ACC112 (cell line): Measurements from ENCODE around the gene RNF130.
A peak's percentile ranks its signal among the peaks of the same experiment; 100 is the strongest.

ENCODE experiments used
- H2AFZ ChIP-seq: fragments of 200-600 bp; sonication (generic); one replicate; pipeline ENCODE4 v1.6.0; 2017; ENCODE audit warnings: antibody characterized with exemption, low read length; ENCODE audit not compliant: unreplicated experiment
- H3K27ac ChIP-seq: fragments of 200-600 bp; sonication (generic); 2 replicates; pipeline ENCODE4 v1.5.1; 2014; ENCODE audit warnings: low read depth, mild to moderate bottlenecking, antibody characterized with exemption, low read length, moderate library complexity
- H3K27me3 ChIP-seq: fragments of 200-600 bp; sonication (generic); 2 replicates; pipeline ENCODE4 v1.6.1; 2014; ENCODE audit warnings: mild to moderate bottlenecking, antibody characterized with exemption, low read length, moderate library complexity, mixed read lengths; ENCODE audit not compliant: insufficient read depth
- H3K36me3 ChIP-seq: fragments of 200-600 bp; sonication (generic); 2 replicates; pipeline ENCODE4 v1.6.1; 2016; ENCODE audit warnings: mild to moderate bottlenecking, antibody characterized with exemption, low read length, moderate library complexity, mixed read lengths; ENCODE audit not compliant: insufficient read depth
- H3K4me1 ChIP-seq: fragments of 200-600 bp; sonication (generic); one replicate; pipeline ENCODE4 v1.6.1; 2016; ENCODE audit warnings: low read length, mixed read lengths; ENCODE audit not compliant: insufficient read depth, unreplicated experiment, control insufficient read depth
- H3K4me3 ChIP-seq: fragments of 200-600 bp; sonication (generic); 2 replicates; pipeline ENCODE4 v1.5.1; 2014; ENCODE audit warnings: mild to moderate bottlenecking, low read depth, low read length
- H3K79me2 ChIP-seq: fragments of 200-600 bp; sonication (generic); one replicate; pipeline ENCODE4 v1.6.0; 2016; ENCODE audit warnings: low read length; ENCODE audit not compliant: control insufficient read depth, unreplicated experiment, insufficient read depth

Gene RNF130

DNA sequence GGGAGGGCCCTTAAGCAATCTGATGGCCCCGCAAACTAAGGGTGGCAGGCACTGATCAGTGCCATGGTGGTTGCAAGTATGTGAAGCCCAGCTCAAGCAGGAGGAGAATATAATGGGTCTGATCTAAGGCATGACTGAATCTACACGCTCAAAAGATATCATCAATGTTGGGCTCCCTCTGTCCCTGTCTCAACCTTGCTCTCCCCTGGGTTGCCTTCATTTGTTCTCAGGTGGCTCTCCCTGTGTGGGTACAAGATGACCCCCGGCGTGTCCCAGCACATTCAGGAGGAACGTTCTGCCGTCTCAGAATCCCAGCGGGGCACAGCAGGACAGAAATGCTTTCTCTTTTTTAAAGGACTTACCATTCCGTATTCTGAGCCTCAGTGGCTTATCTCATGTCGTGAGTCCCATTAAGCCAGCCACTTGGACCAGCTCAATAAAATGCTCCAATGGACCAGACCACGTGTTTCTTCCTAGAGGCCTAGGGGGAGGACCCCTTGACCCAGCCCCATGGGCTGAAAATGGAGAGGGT, 12.0 kb upstream of the RNF130 start:
- H3K36me3 ChIP-seq, result no peaks in the 10 kb centered on the region
- H2AFZ ChIP-seq, result no peak overlapping the region
- H3K27me3 ChIP-seq, result peaks cover 58% of the 10 kb centered on the region
- no peak overlapping the region for H3K4me3 ChIP-seq
- H3K27ac ChIP-seq, result no peak overlapping the region
- H3K4me1 ChIP-seq, result no peaks in the 10 kb centered on the region
- no peaks in the 10 kb centered on the region for H3K79me2 ChIP-seq

DNA sequence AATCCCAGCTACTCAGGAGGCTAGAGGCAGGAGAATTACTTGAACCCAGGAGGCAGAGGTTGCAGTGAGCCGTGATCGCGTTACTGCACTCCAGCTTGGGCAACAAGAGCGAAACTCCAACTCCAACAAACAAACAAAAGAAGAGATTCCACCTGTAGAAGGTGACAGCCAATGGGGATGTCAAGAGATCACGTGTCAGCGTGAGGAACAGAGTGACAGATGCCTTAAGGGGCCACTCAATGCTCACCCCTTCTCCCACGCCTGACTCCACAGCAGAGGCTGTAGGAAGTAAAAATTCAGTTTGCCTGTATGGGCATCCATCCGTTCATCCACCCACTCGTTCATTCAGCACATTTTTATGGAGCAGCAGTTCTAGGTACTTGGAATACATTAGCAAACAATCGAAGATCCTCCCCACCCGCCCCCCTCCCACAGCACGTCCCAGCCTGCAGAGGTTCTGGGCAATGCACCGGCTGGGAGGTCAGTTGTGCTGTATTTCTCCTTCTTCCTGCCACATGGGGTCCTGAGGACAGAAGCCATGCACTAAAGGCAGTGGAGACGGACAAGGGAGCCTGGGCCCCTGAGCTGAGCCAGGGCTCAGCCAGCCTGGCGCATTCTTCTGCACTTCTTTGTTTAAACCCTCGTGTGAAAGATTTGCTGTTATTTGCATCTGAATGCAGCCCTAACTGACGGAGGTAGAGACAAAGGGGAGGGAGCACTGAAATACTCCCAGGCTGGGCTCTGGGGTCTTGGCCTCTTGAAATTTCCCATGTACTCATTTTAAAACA, 11.3 kb upstream of the RNF130 start:
- Histone ChIP-seq H3K79me2 (no peaks in the 10 kb centered on the region), H3K4me3 (no peak overlapping the region), H3K27ac (no peak overlapping the region), H3K4me1 (no peaks in the 10 kb centered on the region), H3K27me3 (peaks cover 61% of the 10 kb centered on the region), H2AFZ (no peak overlapping the region), H3K36me3 (no peaks in the 10 kb centered on the region)

DNA sequence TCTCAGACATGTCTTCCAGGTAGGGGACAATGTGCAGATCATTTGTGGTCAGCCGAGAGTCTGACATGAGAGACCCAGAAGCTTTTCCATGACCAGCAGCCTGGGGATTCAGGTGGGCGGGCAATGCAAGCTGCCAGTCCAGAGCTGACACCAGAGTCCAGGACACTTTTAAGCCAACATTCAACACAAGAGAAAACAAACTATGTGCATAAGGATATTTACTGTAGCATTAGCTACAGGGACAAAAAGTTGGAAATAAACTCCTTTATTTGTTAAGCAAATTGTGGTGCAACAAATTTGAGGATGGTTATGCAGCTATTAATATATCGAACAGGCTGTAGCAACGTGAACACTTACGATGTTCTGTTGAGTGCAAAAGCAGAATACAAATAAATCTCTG, 9.9 kb upstream of the RNF130 start:
- Histone ChIP-seq H3K4me1 (no peaks in the 10 kb centered on the region), H3K36me3 (no peaks in the 10 kb centered on the region), H3K27ac (no peak overlapping the region), H2AFZ (no peak overlapping the region), H3K27me3 (peaks cover 62% of the 10 kb centered on the region), H3K4me3 (no peak overlapping the region), H3K79me2 (no peaks in the 10 kb centered on the region)

DNA sequence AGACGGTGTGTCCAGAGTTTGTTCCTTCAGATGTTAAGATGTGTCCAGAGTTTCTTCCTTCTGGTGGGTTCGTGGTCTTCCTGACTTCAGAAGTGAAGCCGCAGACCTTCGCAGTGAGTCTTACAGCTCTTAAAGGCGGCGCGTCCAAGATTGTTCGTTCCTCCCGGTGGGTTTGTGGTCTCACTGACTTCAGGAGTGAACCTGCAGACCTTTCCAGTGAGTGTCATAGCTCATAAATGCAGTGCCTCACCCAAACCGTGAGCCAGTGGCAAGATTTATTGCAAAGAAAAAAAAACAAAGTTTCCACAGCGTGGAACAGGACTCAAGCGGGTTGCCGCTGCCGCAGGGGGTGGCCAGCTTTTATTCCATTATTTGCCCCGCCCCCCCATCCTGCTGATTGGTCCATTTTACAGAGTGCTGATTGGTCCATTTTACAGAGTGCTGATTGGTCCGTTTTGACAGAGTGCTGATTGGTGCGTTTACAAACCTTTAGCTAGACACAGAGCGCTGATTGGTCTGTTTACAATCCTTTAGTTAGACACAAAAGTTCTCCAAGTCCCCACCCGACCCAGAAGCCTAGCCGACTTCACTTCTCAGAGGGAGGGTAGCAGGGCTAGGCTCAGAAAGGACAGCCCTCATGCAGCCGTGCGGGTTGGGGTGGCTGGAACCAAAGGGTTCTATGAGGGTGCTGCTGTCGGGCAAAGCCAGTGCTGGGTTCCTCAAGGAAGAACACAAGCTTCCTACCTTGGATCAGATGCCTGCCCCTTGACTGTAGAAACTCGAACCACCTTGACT, 9.1 kb upstream of the RNF130 start:
- no peaks in the 10 kb centered on the region for H3K4me1 ChIP-seq
- H3K79me2 ChIP-seq, result no peaks in the 10 kb centered on the region
- H3K27ac ChIP-seq, result no peak overlapping the region
- H2AFZ ChIP-seq, result no peak overlapping the region
- no peaks in the 10 kb centered on the region for H3K36me3 ChIP-seq
- peaks cover 62% of the 10 kb centered on the region for H3K27me3 ChIP-seq
- no peak overlapping the region for H3K4me3 ChIP-seq

DNA sequence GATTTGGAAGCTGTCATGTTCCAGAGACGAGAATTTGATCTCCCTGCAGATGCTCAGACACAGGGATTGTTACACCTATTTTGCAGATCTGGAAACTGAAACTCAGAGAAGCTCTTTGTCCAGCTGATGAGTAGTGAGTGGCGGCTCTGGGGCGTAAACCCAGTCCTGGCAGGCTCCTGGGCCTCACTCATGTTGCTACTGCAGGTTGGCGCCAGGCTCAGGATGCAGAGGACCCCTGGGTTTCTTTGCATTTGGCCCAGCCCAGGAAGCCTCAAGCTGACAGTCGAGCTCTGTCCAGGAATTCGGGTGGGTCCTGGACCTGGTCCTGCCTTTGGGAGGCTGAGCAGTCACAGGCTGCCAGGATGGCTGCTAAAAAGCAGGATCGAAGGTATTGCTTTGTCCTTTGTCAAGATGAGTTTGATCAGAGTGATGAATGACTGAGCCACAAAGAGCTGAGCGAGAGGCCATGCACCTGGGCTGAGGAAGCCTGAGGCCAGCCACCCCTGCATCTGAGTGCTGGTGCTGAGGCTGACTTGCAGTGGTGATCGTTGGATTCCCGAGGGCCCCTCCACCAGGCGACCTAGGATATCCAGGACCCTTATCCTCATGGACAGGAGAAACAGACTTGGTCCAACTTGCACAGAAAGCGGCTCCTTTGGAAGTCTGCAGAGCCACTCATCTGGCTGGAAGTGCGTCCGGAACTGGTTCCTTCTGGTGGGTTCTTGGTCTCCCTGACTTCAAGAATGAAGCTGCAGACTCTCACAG, 8.3 kb upstream of the RNF130 start:
- H3K79me2 ChIP-seq, result no peaks in the 10 kb centered on the region
- no peak overlapping the region for H2AFZ ChIP-seq

DNA sequence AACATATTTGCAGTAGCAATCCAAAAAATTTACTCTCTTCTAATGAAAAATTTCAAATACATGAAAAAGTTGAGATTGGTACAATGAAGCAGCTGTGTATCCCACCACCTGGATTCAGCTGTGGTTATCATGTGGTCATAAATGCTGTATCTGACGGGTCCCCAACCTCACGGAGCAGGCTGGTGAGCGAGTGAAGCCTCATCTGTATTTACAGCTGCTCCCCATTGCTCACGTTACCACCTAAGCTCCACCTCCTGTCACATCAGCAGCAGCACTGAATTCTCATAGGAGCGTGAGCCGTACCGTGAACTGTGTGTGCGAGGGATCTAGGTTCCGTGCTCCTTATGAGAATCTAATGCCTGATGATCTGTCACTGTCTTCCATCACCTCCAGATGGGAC, 6.8 kb upstream of the RNF130 start:
- Histone ChIP-seq H3K4me1 (no peaks in the 10 kb centered on the region), H3K27ac (no peak overlapping the region), H3K36me3 (no peaks in the 10 kb centered on the region), H3K79me2 (no peaks in the 10 kb centered on the region), H3K4me3 (no peak overlapping the region), H3K27me3 (peaks cover 47% of the 10 kb centered on the region), H2AFZ (no peak overlapping the region)

More for the DNA sequence above, 8.3 kb upstream of the RNF130 start:
- H3K36me3 ChIP-seq, result no peaks in the 10 kb centered on the region
- peaks cover 62% of the 10 kb centered on the region for H3K27me3 ChIP-seq
- H3K4me3 ChIP-seq, result no peak overlapping the region
- H3K27ac ChIP-seq, result no peak overlapping the region
- H3K4me1 ChIP-seq, result no peaks in the 10 kb centered on the region

DNA sequence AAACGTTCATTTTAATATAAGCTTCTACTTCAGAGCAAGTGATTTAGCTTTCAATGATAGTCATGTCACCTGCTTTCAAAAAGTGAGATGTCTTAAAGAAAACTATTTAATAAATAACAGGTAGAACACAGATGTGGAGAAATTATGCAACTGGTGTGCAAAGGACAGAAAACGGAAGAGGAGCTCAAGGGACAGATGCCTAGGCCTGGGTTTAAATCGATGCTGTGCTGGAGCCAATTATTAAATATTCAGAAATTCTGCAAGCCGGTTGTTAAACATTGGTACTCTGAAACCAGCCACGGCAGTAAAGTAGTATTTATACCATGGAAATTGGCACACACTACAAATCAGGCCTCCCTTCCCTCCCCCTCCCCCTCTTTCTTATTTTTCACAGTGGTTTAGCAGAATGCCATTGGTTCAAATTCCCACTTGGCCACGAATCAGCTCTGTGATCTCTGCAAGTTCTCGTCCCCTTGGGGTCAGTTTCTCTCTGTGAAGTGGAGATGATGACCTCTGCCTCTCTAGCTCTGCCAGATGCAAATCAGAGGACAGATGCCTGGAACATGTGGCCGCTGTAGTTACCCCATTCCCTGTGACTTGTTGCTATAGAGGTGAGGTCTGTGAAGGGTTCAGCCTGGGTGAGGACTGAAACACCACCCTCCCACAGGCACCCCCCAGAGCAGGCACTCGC, 6.2 kb upstream of the RNF130 start:
- no peaks in the 10 kb centered on the region for H3K4me1 ChIP-seq
- peaks cover 41% of the 10 kb centered on the region for H3K27me3 ChIP-seq
- no peaks in the 10 kb centered on the region for H3K36me3 ChIP-seq
- no peak overlapping the region for H3K27ac ChIP-seq
- H2AFZ ChIP-seq, result no peak overlapping the region
- H3K79me2 ChIP-seq, result no peaks in the 10 kb centered on the region
- no peak overlapping the region for H3K4me3 ChIP-seq

DNA sequence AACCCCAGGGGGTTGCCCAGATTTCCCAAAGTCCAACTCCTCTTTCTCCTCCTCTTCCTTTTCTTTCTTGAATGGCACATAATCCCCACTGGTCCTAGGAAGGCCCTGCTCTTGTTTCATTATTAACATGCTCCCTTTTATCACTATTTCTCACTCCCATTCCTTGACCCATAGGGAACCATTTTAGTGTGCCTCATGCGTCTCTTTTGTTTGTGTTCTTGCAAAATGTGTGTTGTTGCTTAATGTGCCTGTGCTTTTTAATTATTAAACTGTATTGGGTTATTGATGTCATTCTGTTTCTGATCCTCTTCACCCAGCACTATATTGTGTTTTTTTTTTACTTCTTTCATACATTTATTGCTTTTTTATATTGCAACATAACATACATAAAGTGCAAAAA, 4.1 kb upstream of the RNF130 start:
- Histone ChIP-seq H3K27ac (no peak overlapping the region), H3K79me2 (peaks cover 5% of the 10 kb centered on the region), H3K36me3 (no peaks in the 10 kb centered on the region), H2AFZ (no peak overlapping the region), H3K27me3 (peaks cover 24% of the 10 kb centered on the region), H3K4me1 (no peaks in the 10 kb centered on the region), H3K4me3 (no peak overlapping the region)

DNA sequence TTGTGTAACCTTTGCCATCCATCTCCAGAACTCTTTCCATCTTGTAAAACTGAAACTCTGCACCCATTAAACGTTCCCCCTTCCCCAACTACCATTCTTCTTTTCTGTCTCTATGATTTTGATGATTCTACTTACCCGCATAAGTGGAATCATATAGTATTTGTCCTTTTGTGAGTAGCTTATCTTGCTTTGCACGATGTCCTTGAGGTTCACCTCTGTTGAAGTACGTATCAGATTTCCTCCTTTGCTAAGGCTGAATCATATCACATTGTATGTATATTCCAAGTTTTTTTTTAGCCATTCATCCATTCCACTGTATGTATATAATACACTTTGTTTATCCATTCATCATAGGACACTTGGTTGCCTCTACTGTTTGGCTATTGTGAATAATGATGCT, 2.9 kb upstream of the RNF130 start:
- Histone ChIP-seq H3K27ac (no peak overlapping the region), H2AFZ (no peak overlapping the region), H3K27me3 (peaks cover 12% of the 10 kb centered on the region), H3K4me1 (peaks cover 10% of the 10 kb centered on the region), H3K79me2 (peaks cover 17% of the 10 kb centered on the region), H3K36me3 (no peaks in the 10 kb centered on the region), H3K4me3 (no peak overlapping the region)

DNA sequence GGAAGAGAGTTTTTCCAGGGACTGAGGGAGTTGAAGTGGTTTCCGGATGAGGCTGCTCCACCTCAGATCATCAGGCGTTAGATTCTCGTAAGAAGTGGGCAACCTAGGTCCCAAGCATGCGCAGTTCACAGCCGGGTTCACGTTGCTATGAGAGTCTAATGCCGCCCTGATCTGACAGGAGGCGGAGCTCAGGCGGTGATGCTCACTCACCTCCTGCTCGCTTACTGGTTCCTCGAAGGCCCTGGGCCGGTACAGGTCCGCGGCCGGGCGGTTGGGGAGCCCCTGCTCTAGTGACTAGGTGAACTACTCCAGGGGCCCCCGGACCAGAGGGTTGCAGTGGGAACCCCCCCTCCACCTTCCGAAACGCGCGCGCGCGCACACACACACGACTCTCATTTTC, 997 bp upstream of the RNF130 start:
- Histone ChIP-seq H3K79me2 (peaks cover 35% of the 10 kb centered on the region), H3K27ac (no peak overlapping the region), H3K4me3 (peak overlapping the region; percentile 98), H2AFZ (peak overlapping the region; percentile 86), H3K4me1 (peaks cover 12% of the 10 kb centered on the region), H3K27me3 (no peaks in the 10 kb centered on the region), H3K36me3 (no peaks in the 10 kb centered on the region)
